Retina (tissue), 1 donor: ENCODE measurements around the gene ZXDC.

ENCODE experiments used
- DNase-seq: peaks from one replicate; pipeline ENCODE4 v3.0.0-alpha.2; 2016

Gene ZXDC

DNA sequence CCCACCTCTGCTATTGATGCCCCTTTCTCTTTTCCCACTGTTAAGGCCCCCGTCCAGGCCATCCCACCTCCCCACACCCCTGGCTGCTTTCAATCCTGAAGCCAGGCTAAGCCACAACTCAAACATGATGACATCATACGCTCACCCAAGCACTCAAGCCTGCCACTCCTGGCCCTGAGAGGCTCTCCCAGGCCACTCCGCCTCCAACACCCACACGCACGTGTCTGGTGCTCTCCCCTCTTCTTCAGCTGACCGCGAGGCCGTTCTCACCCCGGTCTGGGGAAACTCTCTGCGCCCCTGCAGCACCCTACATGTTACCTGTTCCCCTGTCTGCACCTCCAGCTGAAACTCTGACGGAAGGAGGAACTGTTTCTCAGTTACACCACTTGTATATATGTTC lies 6.2 kb downstream of the ZXDC start:
- no peak for DNase-seq

DNA sequence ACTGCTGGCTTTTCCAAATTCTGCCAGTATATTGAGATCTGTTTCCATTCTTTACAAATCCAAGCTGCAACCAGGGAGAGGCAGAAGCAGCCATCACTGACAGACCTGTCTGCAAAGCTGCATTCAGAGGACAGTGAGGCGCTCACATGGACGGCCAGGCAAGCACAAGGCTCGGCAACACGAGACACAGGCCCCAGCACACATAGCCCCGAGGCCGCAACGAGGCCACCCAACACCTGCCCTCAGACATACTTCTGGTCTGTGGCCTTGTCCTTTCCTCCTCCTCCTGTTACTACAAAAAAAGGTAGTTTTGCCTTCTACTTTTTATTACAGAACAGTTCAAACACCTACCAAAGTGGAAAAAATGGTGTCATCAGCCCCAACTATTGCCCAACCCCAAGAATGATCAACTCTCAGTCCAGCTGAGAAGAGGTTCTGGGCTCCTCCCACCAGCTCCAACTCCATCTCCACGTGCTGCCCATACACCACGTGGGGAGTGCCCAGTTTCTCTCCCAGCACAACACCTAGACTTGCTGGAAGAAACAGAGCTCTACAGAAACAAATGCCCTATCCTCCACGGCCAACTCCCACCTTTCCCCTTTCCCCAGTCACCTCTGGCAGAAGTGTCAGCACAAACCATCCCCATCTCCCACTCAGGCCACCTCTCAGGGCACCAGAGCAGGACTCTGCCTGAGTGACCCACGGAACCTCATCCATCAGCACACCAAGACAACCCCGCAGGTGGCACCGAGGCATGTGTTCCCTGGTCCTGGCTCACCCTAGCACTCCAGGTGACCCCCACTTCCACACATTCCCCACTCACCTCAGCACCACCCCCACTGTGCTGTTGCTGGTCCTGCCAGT lies 7.4 kb downstream of the ZXDC start:
- DNase-seq, result no peak

DNA sequence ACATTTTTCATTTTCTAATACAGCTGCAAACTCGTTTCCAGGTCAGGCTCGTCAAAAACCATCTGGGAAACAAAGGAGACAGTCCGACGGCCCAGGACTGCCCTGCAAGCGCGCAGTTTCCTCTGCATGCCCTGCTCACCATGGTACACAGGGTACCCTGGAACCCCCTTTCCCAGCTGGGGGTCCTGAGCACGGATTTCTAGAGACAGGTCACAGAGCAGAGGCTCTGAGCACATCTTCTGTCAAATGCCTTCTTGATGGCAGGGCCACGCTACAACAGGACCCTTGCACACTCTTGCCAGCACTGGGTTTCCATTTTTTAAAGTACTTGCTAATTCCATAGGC lies 8.1 kb downstream of the ZXDC start:
- DNase-seq, result no peak

GRCh38 chr3:126466886-126467610 lies 8.6 kb downstream of the ZXDC start:
- DNase-seq, result no peak

DNA sequence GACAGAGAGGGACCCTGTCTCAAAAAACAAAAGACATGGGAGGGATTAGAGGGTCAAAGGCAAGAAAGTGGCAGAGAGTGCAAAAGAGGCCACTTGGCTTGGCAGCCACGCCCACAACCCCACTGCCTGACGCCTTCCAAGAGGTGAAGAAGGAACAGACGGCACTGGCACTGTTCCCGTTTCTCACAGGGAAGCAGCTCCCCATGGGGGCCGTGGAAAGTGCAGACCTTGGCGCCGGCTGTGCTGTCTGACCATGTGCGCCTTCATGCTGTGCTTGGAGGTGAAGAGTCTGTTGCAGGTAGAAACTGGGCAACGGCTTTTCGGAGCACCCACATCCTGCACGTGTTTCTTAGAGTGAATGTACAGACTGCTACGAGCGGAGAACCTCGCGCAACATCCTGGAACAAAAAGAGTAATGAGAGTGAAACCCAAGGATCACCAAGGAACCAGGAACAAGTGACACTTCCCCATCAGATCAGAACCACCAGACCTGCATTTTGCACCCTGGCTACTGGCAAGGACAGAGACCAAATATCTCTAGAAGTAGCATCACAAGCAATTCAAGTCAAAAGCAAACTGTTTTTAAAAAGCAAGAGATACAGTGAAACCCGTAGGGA lies 9.7 kb downstream of the ZXDC start:
- no peak for DNase-seq

DNA sequence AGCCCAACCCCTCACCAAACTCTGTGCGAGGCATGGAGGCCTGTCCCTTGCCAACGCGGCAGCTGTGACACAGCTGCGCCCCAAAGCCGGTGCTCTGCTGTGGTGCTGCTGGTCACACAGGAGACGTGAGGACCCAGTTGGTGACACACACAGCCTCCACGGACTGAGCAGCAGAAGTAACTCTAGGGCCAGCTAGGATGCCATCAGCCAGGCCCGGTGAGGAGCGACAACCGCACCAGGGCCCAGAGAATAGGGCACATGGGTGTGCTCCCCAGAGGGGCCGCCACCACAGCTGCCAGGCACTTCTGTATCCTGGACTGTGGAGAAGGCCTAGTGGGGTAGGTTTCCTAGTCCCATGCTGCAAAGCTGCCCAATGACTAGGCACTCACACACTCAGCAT lies 10.7 kb downstream of the ZXDC start:
- no peak for DNase-seq

DNA sequence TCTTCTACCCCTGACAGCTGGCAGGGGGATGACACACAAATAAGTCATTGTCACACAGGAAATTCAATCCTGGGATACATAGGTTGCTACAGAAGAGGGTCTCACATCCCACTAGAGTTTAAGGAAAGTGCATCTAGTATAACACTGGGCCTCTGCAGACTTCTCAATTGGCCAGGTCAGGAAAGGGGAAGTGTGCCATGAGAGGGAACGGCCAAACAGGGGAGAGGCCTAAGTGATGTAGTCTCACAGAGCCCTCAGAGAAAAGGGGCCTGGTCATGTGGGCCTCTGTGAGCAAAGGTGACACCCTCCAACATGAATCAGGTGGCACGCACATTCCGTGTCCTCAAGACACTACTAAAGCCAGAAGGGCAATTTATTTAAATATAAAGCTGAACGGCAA lies 11.2 kb downstream of the ZXDC start:
- no peak for DNase-seq

- no peak for DNase-seq
Measured at GRCh38 chr3:126464093-126464492, 11.6 kb downstream of the ZXDC start.

GRCh38 chr3:126463521-126463920 lies 12.2 kb downstream of the ZXDC start:
- DNase-seq, result no peak

- DNase-seq, result no peak
Measured at GRCh38 chr3:126461450-126462070, 14.1 kb downstream of the ZXDC start.

- DNase-seq, result no peak
Measured at GRCh38 chr3:126460381-126460780, 15.3 kb downstream of the ZXDC start.

DNA sequence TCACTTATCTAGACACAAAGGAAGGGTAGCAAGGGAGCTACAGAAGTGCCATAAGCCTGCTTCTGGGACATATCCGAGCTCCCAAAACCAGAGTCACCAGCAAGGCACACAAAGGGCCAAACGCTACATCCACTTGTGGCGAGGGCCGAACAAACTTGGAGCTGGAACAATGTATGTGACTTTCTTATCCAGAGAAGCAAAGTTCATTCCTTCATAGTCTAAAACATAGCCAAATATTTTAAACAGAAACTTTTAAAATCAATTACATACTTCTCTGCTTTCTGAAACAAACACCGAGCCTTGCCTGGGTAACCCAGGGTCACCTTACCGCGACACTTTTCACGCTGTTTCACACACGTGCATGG lies 15.9 kb downstream of the ZXDC start:
- no peak for DNase-seq

GRCh38 chr3:126459111-126459762 lies 16.5 kb downstream of the ZXDC start:
- DNase-seq, result no peak

DNA sequence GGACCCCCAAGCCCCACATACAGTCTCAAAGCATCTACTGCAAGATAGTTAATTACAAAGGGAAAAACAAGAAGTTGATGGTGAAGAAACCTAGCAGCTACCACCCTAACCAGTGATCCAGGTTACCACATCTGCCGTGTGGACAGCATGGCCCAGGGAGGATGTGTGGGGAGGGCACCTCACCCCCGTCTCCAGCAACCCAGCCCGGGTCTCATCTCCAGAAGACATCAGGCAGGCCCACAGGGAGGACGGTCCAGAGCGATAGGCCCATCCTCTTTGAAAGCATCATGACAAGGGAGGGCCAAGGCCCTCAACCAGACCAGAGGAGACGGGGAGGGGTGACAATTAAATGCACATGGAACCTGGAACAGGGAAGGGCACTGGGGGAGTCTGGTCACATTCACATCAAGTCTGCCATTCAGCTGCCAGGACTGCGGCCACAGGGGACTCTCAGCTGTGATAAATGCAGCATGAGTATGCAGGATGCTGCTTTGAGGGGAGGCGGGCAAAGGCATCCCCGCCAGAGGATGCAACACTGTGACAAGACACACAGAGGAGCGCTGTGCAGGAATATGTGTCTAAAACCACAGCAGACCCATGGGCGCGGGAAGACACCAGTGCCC lies 18.8 kb downstream of the ZXDC start:
- peak; percentile 28 for DNase-seq

GRCh38 chr3:126456211-126456610 lies 19.5 kb downstream of the ZXDC start:
- no peak for DNase-seq

DNA sequence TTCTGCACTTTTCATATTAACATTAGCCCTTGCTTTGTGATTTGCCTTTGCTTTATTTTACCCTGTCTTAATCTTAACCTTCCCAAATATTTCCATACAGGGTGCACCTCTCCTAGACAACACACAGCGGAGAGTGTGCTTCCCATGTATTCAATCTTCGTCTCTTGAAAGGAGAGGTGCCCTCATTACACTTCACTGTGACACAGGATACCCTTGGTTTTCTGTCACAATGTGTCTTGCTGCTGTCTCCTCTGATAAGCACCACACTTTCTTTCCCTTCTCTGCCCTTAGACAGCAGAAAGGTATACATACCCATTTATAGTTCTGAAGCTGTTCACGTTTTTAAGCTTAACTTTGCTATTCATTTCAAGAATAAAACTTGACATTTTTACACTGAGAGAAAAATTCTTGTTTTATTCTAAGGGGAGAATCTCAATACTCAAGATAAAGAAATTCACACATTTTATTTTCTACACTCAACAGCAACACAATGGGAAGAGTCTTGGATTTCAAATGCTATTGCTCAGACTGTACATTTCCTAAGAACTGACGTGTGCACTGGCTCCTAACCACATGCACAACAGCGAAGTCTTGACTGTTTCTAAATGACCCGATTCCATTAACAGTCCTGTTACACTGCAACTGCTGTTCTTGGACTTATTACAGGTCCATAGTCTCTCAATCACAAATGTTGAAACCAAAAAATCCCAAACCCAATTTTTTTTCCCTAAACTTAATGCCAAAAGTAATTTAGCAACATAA lies 21.1 kb downstream of the ZXDC start:
- DNase-seq, result no peak

DNA sequence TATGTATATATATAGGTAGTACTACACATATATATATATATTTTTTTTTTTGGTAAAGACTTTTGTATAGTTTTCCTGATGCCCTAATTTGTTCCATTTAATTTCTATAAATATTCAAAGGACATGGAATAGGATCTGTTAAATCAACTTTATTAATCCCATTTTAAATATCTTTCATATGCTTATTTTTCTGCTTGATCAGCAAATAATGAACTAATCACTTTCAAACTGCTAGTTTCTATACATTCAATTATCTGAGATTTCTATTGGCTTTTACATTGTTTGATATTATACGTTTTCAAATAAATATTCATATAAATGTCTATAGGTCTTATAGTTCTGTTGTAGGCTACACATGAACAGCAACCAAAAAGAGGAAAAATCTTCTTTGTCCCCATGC lies 21.7 kb downstream of the ZXDC start:
- DNase-seq, result no peak

- no peak for DNase-seq
Measured at GRCh38 chr3:126452213-126452612, 23.5 kb downstream of the ZXDC start.

DNA sequence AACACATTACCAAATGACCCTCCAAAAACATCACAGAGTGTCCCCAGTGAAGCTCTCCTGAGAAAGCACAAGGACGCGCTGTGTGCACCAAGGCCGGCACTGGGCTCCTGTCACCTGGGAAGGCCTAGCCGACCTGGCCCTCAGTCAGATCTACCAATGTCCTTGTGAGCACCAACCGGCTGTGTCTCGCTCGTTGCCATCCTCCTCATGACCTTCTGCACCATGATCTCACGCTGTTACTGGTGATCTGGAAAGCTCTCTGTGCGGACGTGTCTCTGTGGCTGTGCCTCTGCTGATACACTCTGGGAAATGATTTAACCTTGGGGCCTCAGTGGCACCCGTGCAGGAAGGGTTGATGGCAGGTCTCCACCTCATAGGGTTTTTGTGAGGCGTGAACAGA lies 24.2 kb downstream of the ZXDC start:
- DNase-seq, result no peak

DNA sequence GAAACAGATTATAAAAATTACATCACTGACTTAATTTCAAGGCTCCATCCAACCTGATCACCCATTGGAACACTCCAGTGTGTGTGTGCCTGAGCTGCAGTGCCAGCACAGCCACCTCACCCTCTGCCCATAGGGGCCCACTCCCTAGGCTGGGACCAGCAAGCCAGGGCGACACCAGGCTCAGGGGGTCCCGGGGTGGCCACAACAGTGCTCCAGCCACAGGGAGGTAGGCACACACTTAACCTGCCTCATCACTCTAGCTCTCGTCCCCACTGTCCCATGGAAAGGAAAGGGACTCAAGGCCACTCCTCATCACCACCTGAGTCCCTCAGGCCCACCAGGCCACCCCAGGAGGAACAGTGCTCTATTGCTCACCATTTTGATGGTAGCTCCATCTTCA lies 24.9 kb downstream of the ZXDC start:
- no peak for DNase-seq

GRCh38 chr3:126450219-126450618 lies 25.5 kb downstream of the ZXDC start:
- DNase-seq, result no peak

GRCh38 chr3:126449621-126450051 lies 26.1 kb downstream of the ZXDC start:
- no peak for DNase-seq
